A204.1 (cell line): ENCODE measurements around the gene CRYBA1.
A peak's percentile ranks its signal among the peaks of the same experiment; 100 is the strongest.

ENCODE experiments used
- FAIRE-seq: peaks from 2 replicates; lab custom pipeline; 2012; peaks lifted over from hg19 to GRCh38; lab: Jason Lieb, UNC

The CRYBA1 gene

DNA sequence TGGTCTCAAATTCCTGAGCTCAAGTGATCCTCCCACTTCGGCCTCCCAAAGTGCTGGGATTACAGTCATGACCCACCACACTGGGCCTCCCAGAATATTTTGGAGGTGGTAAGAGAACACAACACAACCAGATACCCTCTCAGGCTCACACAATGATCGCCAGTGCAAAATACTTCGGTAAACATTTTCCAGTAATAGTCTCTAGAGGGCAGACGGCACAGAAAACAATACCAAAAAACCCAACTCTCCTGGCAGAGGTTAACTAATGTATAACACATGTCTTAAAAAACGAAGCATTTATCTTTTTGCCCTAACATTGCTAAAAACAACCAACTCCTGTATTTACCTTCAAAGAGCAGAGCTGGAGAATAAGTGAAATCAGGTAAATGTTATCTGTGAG, 36.8 kb downstream of the CRYBA1 start:
- FAIRE-seq: no peak

DNA sequence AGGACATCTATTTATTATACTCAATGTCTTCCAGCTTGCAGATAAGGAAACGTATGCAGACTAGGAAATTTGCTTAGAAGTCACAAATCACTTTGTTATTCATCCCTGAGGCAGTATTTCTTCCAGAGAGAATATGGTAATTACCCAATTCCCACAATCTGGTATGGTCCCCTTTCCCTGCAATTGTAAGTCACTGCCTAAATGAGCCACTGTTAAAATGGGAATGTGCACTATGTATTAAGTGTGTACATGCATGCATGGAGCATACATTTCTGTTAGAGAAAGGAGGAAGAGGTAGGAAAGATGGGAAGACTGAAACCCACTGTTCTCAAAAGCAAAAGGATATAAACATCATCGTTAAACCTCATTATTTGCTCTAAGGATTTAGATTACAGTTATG, 37.3 kb downstream of the CRYBA1 start:
- no peak for FAIRE-seq

GRCh38 chr17:29289852-29290251, 43.2 kb downstream of the CRYBA1 start:
- no peak for FAIRE-seq

DNA sequence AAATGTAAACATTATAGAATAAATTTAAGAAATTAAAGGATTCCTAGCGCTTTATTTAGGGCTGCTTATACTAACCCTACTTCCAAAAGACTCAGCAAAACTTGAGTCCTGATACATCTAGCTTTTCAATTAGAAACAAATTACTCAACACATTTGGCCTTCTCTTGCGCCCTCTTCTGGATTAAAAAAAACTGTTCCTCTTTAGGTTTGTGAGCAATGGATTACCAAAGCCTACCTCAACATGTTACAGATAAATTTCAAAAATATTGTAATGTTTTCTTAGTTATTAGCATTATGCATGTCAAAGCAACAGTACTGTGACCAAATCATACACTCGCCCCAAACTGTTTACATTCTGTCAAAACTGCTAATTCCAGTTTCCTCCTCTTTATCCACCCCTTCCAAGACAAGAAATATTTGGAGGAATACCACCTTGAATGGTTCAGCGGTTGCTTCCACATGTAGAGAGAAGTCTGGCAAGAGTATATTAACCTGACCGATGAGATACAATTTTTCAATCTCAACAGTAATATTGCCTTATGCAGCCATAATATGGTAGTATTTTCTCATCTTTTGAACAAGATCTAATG, 44.6 kb downstream of the CRYBA1 start:
- peak; percentile 88 for FAIRE-seq

- no peak for FAIRE-seq
These were observed 45.7 kb downstream of the CRYBA1 start for GRCh38 chr17:29292071-29292991.

DNA sequence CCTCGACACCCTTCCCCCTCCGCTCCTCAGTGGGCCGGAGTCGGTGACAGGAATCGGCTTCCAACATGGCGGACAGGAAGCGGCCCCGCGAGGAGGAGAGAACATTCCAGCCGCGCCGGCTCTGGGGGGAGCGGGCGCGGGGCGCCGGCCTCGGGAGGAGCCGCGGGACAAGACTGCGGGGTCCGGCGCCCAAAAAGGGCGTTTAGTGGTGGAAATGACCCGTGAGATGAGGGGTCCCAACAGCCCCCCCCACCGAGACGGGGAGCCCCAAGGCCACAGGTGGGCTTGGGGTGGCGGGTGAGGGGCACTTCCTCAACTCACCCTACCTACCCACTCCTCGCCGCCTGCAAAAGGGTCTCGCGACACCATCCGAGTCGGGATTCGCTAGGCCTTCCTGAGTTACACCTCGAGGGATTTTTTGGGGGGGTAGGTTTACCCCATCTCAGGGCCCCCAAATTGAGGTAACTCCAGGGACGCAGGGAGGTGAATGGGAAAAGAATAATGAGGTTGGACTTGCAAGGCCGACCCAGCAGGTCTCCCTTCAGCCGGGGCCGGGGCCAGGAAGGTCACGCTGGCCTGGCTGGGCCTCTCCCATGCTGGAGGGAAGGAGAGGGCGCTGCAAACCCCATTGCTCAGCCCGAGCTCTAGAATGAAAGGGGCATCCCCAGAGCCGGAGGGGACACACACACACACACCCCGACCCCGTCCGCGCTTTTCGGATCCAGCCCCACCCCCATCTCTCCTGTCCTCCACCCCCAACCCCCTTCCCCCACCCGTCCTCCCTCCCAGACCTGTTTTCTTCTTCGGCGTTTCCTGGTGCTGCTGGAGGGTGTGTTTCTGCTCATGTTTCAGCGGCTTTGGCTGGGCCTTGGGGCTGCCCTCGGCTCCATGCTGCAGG, 46.6 kb downstream of the CRYBA1 start:
- FAIRE-seq: no peak

DNA sequence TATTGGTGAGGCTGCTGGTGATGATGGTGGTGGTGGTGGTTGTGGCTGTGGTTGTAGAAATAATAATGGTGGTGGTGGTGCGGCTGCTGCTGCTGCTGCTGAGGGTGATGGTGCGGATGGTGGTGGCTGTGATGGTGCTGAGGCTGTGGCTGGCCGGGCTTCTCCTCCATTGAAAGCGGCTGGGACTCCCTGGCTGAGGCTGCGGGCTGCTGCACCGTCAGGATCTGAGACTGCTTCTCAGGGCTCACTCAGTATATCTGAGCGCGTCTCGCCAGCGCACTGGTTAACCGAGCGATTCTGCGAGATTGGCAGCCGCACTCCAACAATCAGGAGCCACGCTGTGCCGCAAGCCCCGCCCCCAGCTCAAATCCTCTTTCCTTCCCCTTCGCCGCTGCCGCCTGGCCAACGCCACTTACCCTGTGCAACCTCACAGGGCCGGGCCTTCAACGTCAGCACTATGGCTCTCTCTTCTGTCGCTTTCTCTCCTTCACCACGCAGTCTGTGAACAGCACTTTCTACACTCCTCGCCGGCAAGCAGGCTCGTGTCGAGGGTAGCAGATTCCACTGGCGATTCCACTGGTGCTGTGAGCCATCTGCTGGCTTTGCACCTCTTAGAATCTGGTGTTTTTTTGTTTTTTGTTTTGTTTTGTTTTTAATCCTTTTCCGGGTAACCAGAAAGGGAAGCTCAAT, 47.4 kb downstream of the CRYBA1 start, which contains the start of gene NUFIP2:
Gene NUFIP2 (minus strand): TSS at position 259 of the 690 bp plus-strand sequence. CDS start 89 bp downstream, at position 170.
- FAIRE-seq: peak; percentile 96

DNA sequence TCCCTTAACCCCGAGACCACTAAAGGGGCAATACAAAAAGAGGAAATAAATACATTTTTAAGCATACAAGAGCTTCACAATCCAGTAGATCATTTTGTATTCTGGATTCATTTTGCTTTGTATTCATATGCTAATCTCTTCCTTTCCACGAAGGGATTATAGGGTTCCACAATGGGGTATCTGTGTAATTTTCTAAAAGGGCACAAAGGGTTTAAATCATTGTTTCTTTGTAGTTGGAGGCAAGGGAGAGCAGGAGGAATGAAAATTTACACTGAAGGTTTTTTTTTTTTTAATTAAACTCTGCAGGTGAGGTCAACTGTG, 47.9 kb downstream of the CRYBA1 start:
- no peak for FAIRE-seq

DNA sequence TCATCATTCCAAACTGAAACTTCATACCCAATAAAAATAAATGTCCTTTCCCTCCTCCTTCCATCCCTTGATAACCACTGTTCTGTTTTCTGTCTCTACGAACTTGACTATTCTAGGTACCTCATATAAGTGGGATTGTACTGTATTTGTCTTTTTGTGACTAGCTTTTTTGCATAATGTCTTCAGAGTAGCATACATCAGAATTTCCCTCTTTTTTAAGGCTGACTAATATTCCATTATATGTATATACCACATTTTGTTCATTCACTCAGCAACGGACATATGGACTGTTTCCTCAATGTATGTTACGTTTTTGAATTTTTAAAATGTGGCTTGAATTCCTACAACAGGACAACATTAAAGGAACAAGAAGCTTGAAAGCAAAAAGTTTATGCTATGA, 48.8 kb downstream of the CRYBA1 start:
- no peak for FAIRE-seq

DNA sequence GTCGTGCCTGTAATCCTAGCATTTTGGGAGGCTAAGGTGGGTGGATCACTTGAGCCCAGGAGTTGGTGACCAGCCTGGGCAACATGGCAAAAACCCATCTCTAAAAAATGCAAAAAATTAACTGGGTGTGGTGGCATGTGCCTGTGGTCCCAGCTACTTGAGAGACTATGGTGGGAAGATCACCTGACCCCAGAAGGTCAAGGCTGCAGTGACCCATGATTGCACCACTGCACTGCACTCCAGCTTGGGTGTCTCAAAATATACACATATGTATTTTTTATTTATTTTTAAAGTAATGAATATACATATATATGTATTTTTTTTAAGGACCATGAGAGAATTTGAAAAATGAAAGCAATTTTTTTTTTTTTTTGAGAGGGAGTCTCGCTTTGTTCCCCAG, 52.4 kb downstream of the CRYBA1 start:
- no peak for FAIRE-seq

- no peak for FAIRE-seq
These were observed 56.7 kb downstream of the CRYBA1 start for GRCh38 chr17:29303386-29303785.
